ENCODE results near the gene KCND2. TPM values are rescaled to one million over a fixed set of nuclear protein-coding genes. Genes with fewer than 3 reads are reported as not detected.

KCND2 gene
- total RNA-seq, 1 donor from 2014 or later = 3.7 TPM

DNA sequence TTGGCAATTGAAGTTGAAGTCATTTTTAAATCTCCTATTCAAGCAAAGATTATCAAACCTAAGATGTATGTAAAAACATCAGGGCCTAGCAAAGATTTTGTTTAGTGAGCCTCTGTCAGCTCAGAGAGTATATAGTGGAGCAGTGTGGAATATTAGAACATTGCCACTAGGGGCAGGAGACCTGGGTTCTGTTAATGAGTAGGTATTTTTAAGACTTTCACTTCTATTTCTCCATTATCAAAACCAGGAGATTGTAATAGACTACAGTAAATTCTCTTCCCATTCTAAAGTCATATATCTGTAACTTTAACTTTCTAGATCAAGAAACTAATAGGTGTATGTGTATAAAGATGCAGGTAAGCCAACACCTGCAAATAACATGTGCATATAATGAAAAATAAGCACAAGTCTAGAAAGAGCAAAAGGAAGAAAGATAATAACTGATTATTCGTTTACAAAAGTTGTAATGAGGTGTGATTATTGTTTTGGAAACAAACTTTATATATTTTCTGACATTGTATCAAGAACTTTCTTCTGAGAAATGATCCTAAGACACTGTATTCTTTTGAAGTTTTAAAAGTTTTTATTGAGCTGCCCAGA lies 64.4 kb downstream of the KCND2 start:
- Mint-ChIP-seq H3K27me3 (ENCODE audit: low read depth) (no peaks in the 10 kb centered on the region), H3K4me1 (no peaks in the 10 kb centered on the region), H3K4me3 (no peak overlapping the region), H3K36me3 (no peaks in the 10 kb centered on the region), H3K9me3 (no peaks in the 10 kb centered on the region), H3K27ac (no peak overlapping the region)
- no peak for DNase-seq (ENCODE audit: low spot score in 2 of 2, unreplicated experiment in 2 of 2)
- TF ChIP-seq, protein P1, sequence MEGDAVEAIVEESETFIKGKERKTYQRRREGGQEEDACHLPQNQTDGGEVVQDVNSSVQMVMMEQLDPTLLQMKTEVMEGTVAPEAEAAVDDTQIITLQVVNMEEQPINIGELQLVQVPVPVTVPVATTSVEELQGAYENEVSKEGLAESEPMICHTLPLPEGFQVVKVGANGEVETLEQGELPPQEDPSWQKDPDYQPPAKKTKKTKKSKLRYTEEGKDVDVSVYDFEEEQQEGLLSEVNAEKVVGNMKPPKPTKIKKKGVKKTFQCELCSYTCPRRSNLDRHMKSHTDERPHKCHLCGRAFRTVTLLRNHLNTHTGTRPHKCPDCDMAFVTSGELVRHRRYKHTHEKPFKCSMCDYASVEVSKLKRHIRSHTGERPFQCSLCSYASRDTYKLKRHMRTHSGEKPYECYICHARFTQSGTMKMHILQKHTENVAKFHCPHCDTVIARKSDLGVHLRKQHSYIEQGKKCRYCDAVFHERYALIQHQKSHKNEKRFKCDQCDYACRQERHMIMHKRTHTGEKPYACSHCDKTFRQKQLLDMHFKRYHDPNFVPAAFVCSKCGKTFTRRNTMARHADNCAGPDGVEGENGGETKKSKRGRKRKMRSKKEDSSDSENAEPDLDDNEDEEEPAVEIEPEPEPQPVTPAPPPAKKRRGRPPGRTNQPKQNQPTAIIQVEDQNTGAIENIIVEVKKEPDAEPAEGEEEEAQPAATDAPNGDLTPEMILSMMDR (IDR thresholded peaks at IDR 0.05; ENCODE audit: unreplicated experiment) = peak; percentile 59

GRCh38 chr7:120344276-120344675 lies 71.3 kb downstream of the KCND2 start:
- Mint-ChIP-seq H3K27ac (no peak overlapping the region), H3K27me3 (ENCODE audit: low read depth) (no peaks in the 10 kb centered on the region), H3K36me3 (no peaks in the 10 kb centered on the region), H3K4me1 (no peaks in the 10 kb centered on the region), H3K4me3 (no peak overlapping the region), H3K9me3 (peaks cover 10% of the 10 kb centered on the region)
- TF ChIP-seq, protein P1 (IDR thresholded peaks at IDR 0.05; ENCODE audit: unreplicated experiment) = no peak
- DNase-seq (ENCODE audit: low spot score in 2 of 2, unreplicated experiment in 2 of 2) = no peak

DNA sequence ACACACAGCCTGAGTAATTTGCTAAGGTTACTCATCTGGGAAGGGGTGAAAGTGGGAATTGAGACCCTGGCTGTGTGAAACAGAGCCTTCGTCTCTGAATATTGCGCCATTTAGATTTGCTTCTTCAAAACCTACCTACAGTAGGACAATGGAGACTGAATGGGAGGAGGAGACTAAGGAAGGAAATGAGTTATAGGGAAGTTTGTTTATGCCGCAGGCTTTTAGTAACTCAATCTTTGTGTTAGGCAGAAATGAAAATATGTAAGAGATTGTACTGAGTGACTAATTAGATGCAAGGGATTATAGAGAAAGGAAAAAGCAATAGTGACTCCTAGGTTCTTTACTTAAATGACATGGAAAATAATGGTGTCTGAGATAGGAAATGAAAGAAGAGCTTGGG lies 80.2 kb downstream of the KCND2 start:
- Mint-ChIP-seq H3K9me3 (peaks cover 4% of the 10 kb centered on the region), H3K27me3 (ENCODE audit: low read depth) (no peaks in the 10 kb centered on the region), H3K4me1 (no peaks in the 10 kb centered on the region), H3K36me3 (no peaks in the 10 kb centered on the region), H3K4me3 (no peak overlapping the region), H3K27ac (no peak overlapping the region)
- DNase-seq (ENCODE audit: low spot score in 2 of 2, unreplicated experiment in 2 of 2) = no peak
- TF ChIP-seq, protein P1 (IDR thresholded peaks at IDR 0.05; ENCODE audit: unreplicated experiment) = no peak

GRCh38 chr7:120360918-120361317 lies 87.9 kb downstream of the KCND2 start:
- no peak for DNase-seq (ENCODE audit: low spot score in 2 of 2, unreplicated experiment in 2 of 2)
- TF ChIP-seq, protein P1 (IDR thresholded peaks at IDR 0.05; ENCODE audit: unreplicated experiment) = no peak
- Mint-ChIP-seq H3K9me3 (no peaks in the 10 kb centered on the region), H3K36me3 (no peaks in the 10 kb centered on the region), H3K27me3 (ENCODE audit: low read depth) (peaks cover under 1% of the 10 kb centered on the region), H3K27ac (no peak overlapping the region), H3K4me1 (peaks cover 16% of the 10 kb centered on the region), H3K4me3 (no peak overlapping the region)

DNA sequence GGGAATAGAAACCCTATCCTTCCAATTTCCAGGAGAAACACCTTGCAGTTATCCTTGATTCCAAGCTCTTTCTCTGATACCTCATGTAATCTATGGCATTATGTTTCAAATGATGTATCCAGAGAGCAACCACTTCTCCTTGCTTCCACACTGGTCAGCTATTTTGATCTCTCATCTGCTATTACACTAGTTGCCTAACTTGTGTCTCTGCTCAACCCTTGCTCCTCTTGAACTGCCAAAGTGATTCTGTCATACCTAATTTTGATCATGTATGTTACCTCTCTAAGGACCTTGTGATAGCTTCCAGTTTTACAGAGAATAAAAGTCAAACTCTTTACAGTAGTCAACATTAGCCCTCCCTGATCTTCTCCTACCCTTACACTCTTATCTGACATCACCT lies 90.4 kb downstream of the KCND2 start:
- Mint-ChIP-seq H3K4me1 (peaks cover 16% of the 10 kb centered on the region), H3K27me3 (ENCODE audit: low read depth) (peaks cover 2% of the 10 kb centered on the region), H3K4me3 (no peak overlapping the region), H3K9me3 (no peaks in the 10 kb centered on the region), H3K36me3 (no peaks in the 10 kb centered on the region), H3K27ac (no peak overlapping the region)
- DNase-seq (ENCODE audit: low spot score in 2 of 2, unreplicated experiment in 2 of 2) = no peak
- TF ChIP-seq, protein P1 (IDR thresholded peaks at IDR 0.05; ENCODE audit: unreplicated experiment) = no peak

GRCh38 chr7:120370954-120371353 lies 98.0 kb downstream of the KCND2 start:
- Mint-ChIP-seq H3K9me3 (no peaks in the 10 kb centered on the region), H3K4me3 (no peak overlapping the region), H3K4me1 (peaks cover 6% of the 10 kb centered on the region), H3K36me3 (no peaks in the 10 kb centered on the region), H3K27me3 (ENCODE audit: low read depth) (peaks cover under 1% of the 10 kb centered on the region), H3K27ac (no peak overlapping the region)
- TF ChIP-seq, protein P1 (IDR thresholded peaks at IDR 0.05; ENCODE audit: unreplicated experiment) = no peak
- DNase-seq (ENCODE audit: low spot score in 2 of 2, unreplicated experiment in 2 of 2) = no peak
